Measurements from ENCODE around the gene SLAMF7.
A peak's percentile ranks its signal among the peaks of the same experiment; 100 is the strongest.

SLAMF7 gene

DNA sequence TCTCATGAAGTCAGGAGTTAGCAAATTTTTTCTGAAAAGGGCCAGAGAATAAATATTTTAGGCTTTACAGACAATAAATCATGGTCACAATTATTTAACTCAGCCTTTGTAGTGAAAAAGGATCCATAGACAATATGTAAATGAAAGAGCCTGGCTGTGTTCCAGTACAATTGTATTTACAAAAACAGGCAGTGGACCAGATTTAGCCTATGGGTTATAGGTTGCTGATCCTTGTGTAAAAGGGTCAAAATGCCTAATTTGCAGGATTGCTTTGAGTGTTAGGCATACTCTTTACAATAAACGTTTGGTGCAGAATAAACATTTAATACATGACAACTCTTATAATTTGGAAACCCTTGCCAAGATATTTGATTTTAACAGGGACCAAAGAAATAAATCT lies 6.5 kb downstream of the SLAMF7 start:
- DNase-seq = no peak

DNA sequence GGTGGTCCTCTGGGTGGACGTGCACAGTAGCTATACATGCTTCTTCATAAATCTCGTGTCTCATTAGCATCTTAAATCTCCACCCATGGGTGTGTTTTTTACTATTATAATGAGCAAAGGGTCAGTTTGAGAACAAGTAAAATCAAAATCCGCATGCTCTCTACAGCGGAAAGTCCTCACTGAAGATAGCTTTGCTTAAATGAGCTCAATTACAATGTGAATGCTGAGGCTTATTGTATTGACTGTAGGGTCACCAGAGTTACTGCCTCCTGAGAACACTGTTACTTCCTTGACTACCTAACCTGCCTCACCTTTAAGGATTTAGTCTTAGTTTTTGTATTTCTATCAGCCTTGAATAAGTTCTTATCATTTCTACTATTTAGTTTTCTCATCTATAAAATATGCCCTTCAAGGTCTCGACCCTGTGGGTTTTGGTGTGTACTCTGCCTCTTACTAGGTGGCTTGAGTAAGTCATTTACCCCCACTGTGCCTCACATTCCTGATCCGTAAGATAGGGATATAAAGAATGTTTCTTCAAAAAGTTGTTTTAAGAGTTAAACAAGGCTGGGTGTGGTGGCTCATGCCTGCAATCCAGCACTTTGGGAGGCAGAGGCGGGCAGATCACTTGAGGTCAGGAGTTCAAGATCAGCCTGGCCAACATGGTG lies 7.9 kb downstream of the SLAMF7 start:
- peak; percentile 7 for DNase-seq

DNA sequence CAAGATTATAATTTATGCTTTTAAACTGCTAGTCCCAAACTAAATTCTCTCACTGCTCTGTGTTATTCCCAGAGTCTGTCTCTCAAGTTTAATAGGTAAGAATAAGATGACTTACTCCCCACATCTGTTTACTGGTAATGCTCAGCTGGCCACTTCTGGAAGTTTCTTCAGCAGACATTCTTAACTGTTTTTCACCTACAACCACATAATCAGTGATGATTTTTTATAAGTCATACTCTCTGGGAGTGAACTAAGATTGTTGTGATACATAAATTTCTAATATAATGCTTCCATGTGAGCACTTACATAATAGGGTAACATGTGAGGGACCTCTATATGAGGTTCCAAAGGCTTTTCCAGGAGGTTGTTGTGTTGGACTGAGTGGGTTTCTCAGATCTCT lies 8.7 kb downstream of the SLAMF7 start:
- no peak for DNase-seq

DNA sequence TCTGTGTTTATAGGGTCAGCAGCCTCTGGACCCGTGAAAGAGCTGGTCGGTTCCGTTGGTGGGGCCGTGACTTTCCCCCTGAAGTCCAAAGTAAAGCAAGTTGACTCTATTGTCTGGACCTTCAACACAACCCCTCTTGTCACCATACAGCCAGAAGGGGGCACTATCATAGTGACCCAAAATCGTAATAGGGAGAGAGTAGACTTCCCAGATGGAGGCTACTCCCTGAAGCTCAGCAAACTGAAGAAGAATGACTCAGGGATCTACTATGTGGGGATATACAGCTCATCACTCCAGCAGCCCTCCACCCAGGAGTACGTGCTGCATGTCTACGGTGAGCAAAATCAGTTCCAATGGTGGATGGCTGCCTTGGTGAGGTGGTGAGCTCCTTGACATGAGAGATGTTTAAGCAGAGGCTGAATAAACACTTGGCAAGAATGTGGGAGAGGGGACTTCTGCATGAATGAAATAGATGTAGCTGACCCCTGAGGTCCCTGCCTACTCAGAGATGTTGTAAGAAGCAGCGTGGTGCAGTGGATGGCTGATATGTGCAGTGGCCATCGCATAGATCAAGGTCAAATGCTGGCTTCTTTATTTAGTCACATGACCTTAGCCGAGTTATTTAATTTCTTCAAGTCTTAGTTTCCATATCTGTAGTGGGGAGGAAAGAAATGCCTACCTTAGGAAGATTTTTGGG lies 9.3 kb downstream of the SLAMF7 start:
- peak; percentile 30 for DNase-seq

DNA sequence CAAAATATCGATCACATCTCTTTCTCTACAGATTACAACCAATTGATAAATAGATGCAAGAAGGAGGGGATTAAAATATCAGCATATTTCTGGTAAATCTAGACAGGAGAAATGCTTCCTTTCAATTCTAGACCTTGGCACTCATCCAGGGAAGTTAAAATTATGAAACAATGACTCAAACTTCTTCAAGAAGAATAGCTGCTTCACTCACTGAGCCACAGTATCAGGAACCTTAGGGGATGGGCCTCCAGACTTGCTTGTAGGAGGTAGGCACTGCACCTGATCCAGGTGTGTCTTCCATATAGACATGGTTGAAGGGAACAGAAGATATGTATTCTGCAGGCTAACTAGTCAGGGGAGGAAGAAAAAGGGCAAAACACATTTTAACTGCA lies 9.8 kb downstream of the SLAMF7 start:
- peak; percentile 10 for DNase-seq

DNA sequence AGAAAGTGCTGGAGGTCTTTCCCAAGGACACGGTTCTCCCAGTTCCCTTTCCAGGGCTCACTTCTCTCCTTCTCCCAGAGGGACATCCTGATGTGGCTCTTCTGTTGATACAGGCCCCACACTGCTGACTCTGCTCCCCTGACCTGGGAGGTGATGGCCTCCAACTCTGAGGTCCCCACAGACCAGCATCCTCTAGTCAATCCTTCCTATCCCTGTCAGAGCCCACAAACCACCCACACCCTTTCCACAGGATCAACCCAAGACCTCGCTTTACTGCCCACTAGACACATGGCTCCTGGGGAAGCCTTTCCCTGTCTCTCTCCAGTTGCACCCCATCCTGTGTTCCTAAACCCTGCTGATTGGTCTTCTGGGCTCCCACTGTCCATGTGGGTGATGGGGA lies 11.6 kb downstream of the SLAMF7 start:
- no peak for DNase-seq

DNA sequence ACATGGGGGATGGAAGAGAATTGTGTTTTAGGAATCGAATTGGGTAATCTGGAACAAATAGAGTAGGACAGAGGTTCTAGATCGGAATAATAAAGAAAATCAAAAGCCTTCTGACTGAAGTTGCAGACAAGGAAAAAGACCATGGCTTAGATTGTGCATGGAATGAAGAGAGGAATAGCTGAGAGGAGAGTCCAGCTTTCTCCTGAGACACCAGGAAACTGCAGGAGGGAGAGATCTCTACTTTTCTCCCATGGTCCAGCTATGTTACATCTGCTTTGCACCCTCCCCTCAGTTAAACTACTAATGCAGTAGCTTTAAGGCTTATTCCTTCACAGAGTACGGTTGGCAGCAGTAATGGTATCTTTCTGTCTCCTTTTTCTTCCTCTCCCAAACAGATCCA lies 13.4 kb downstream of the SLAMF7 start:
- no peak for DNase-seq

DNA sequence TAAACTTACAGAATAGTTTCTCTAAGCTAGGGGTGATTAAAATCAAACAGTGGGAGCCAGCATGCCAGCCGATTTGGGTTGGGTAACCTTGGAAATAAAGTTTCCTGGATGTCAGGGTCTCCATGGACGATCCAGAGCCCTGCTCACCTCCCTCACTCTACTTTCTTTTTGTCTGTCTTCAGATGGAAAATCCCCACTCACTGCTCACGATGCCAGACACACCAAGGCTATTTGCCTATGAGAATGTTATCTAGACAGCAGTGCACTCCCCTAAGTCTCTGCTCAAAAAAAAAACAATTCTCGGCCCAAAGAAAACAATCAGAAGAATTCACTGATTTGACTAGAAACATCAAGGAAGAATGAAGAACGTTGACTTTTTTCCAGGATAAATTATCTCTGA lies 13.9 kb downstream of the SLAMF7 start:
- DNase-seq = no peak

DNA sequence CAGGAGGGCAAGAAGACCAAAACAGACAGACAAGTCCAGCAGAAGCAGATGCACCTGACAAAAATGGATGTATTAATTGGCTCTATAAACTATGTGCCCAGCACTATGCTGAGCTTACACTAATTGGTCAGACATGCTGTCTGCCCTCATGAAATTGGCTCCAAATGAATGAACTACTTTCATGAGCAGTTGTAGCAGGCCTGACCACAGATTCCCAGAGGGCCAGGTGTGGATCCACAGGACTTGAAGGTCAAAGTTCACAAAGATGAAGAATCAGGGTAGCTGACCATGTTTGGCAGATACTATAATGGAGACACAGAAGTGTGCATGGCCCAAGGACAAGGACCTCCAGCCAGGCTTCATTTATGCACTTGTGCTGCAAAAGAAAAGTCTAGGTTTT lies 14.5 kb downstream of the SLAMF7 start:
- DNase-seq = no peak

DNA sequence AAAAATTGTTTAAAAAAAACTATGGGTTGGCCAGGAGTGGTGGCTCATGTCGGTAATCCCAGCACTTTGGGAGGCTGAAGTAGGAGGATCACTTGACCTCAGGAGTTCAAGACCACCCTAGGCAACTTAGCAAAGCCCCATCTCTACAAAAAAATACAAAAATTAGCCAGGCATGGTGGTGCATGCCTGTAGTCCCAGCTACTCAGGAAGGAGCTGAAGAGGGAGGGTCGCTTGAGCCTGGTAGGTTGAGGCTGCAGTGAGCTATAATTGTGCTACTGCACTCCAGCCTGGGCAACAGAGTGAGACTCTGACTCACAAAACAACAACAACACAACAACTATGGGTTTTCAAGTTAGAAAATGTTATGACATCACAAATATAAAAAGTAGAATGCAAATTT lies 16.4 kb downstream of the SLAMF7 start:
- DNase-seq = no peak

DNA sequence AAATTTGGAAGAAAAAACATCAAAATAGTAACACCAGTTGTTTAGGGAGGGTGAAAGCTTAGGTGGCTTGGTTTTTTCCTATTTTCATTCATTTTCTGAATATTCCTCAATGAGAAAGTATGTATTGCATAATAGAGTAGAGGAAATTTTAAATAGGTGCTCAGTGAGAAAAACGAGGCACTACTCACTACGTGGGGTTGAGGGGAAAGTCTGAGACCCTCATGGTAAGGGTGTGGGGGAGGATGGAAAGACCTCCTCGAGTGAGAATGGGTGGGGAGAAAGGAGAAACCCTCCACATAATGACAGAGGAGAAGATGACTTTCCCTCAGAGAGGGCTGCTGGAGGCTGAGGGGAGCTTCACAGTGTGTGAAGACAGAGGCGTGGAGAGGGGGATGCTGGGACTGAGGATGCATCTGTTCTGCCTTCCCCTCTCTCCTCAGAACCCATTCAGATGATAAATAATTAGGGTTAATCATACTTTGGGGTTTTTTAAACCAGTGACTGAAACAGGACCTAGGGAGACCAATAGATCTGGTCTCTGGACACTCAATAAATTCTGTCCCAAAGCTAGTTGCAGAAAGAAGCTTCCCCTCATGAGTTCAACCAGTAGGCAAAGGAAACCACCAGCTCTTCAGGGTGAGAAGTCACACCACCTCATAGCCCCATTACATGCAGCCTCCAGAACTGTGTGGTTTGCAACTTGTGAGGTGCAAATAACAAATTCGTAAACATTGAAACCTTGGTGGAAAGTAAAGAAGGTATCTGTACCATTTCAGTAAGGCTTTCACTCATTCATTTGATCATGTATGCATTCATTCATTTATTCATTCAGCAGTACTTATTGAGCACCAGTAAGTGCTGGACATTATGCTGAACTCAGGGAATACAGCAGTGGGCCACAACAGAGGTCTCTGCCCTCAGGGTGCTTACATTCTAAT lies 17.1 kb downstream of the SLAMF7 start:
- DNase-seq = no peak

DNA sequence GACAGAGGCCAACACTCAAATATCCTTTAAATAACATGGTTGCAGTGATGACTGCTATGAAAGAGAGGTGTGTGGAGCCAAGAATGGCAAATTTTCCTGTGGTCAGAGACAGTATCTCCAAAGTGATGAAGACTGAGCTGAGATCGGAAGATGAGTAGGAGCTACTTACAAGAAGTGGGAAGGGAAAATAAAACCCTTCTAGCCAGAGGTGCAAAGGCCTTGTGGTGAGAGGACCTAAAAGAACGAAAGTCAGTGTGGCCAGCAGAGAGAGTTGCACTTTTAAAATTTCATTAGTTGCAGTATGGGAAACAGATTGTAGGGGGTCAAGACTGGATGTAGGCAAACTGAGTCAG lies 17.8 kb downstream of the SLAMF7 start:
- DNase-seq = no peak

DNA sequence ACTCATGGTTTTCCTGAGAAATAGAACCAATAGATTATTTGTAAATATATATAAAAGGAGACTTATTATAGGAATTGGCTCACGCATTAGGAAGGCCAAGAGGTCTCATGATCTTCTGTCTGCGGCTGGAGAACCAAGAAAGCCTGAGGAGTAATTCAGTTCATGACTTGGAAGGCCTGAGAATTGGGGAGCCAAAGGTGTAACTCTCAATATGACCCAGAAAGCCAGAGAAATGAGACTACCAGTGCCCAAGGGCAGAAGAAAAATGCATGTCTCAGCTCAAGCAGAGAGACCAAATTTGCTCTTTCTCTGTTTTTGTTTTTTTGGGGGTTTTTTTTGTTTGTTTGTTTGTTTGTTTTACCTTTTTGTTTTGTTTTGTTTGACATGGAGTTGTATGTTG lies 19.5 kb downstream of the SLAMF7 start:
- DNase-seq = no peak

DNA sequence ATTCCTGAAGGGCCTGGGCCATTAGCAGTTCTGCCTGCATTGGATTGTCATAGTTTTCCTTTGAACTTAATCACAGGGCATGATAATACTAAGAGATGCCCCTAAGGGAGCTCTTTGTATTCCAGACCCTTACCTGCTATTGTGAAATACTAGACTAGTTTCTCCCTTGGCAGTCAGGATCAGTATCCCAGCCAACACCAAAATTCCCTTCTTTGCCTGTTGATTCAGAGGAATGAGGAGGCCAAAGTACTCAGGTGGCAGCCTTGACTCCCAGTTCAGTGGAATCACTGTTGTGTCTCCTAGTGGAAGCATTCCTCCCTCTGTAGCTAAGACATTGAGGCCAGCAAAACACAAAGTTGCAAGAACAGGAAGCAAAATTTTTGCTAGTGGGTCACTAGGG lies 20.7 kb downstream of the SLAMF7 start:
- no peak for DNase-seq

DNA sequence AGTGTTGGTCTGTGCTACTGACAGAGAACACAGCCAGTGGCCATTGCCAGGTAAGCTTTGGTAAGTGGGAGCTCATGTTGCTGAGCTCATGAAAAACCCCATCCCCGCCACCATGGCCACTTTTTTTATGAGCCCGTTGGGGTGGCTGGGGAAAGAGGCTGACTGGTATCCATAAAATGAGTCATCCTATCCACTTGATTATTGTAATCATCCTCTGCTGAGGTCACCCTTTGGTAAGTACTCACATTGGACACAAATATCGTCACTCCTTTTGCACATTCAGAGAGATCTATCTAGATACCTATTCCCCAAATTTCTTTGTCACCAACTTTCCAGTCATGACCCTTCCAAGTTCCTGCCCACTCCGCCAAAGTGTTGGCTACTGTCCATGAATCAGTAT lies 22.0 kb downstream of the SLAMF7 start:
- DNase-seq = no peak

DNA sequence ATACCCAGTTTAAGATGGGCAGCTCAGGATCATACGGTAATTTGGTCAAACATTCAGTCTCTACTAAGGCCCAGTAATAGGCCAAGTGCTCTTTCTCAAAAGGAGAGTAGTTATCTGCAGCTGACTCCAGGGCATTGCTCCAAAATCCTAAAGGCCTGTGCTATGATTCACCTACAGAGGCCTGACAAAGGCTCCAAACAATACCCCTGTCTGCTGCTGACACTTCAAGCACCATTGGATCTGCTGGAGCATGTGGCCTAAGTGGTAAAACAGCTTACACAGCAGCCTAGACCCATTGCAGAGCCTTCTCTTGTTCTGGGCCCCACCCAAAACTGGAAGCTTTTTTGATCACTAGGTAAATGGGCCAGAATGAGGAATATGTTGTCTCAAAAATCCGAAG lies 22.8 kb downstream of the SLAMF7 start:
- no peak for DNase-seq

DNA sequence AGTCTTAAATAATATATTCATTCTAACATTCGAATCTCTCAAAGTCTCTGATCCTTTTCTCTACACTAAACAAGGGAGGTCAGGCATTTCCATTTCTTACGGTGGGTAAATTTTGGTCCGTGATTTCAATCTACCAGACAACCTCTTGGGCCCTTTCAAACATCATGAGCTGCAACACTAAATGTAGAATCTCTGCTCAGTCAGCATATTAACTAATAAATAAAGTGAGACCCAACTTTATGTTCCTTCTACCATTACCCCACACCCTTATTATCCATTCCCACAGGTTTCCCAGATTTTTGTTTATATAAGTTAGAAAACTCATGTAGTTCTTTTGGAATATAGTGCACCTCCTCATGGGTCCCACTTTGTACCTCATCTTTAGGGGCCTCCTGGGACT lies 24.9 kb downstream of the SLAMF7 start:
- no peak for DNase-seq

DNA sequence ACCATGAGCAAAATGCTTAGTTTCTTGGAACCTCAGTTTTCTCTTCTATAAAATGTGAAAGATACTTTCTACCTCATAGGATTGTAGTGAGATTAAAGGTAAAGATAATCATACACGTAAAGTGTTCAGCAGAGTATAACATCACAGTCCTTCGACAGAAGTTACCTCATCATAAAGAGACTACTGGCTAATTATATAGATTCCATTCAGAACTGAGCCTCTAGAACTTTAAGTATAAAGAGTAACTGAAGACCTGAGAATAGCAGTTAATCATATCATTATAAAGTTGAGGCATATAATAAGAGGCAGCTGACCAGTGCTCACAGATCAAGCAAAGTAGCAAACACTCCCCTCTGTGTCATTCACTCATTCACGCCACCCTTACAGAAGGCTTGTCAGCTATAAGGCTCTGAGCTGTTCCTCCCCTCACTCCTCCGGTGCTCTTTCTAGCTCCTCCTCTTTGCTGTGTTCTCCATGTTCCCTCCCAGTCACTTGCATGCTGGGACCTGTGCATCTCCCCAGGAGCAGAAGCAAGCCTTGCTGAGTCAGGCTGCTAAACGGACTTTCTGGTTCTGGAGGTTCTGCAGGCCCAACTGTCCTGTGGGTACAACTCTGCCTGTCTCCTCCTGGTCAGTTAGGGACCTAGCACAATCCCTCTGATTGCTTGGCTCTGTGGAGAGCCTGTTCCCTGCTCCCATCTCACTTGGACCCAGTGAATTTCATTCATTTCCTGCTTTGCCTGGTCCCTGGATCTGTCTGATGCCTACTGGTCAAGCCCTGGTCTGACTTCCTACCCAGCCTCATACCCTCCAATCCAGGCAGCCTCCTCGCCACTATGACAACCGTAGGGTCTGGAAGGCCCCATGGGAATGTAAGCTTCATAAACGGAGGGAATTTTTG lies 28.6 kb downstream of the SLAMF7 start:
- DNase-seq = no peak

DNA sequence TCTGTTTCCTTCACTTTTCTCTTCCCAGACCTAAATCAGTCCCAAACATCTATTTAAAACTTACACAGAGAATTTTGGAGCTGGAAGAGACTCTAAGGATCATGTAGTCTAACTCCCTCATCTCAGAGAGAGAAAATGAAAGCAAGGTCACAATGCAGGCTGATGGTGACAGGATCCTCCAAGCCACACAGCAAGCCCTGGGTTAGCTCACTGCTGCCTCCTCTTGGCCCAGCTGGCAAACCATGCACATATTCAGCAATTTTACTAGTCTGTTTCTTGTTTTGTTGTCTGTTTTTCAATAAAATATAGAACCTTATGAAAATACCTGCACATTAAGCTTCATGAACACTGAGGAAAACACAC lies 29.2 kb downstream of the SLAMF7 start:
- DNase-seq = no peak

DNA sequence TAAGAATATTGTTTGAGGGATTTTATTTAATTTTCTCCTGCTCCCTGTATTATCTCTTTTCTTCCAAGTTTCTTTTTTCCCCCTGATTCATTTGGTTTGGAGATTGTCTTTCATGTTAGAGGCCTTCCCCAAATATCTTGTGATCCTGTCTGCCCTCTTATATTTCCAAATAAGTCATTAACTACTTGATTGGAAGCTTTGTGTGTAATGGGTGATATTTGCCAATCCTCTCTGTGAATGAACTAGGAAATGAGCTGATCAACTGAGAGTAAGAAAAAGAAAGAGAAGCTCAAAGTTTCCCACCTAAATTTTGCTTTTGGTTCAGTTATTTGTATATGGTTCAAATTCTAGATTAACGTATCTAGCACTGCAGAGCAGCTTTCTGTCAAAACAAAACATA lies 33.3 kb downstream of the SLAMF7 start:
- DNase-seq = no peak

DNA sequence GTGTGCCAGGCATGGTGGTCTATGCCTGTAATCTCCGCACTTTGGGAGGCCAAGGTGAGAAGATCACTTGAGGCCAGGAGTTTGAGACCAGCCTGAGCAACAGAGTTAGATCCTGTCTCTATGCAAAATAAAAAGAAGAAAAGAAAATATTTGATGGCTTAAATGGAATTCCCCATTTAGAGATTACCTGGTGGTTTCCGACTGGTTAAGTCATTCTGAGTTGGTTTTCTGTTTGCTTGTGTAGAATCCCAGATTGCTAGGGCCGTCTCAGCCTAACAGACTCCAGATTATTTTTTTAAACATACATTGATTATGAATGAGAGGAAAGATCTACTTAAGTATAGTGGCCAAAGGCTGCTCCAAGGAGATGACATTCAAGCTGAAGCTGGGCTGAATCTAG lies 34.0 kb downstream of the SLAMF7 start:
- no peak for DNase-seq

DNA sequence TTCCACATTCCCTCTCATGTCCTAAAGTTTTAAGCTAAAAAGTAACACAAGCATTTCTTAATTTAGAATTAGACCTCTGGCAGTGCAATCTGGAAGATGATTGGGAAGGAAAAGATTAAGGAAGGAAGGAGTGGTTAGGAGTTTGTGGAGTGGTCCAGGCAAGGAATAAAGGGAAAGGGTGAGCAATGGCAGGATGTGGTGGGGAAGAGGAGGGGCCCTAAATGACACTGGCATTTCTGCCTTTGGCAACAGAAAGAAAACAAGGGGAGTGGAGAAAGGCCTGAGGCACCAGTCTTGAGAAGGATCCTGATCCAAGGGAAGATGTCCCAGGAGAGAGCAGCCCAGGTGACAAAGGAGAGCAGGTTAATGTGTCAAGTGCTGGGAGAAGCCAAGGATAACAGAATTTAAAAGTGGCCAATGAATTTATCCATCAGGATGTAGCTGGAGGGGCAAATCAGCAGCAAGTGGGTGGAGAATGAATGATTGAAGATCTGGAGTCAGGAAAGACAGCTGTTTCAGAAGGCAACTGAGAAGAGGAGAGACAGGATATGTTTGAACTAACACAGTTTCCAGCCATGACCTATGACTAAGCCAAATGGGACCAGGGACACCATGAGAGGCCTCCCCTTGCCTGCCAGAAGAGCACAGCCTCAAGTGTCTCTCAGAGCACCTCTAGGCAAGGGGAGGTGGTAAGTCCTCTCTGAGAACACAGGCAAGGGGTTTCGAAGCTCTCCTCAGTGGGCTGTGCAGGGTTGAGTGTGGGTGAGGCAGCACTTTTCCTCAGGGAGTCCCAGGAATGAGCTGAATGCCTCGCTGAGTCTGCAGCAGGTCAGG lies 36.1 kb downstream of the SLAMF7 start:
- no peak for DNase-seq

Measured in fibroblast of skin of back (primary cell).